ENCODE results near the gene PTPRT. TPM values are rescaled to one million over a fixed set of nuclear protein-coding genes. Genes with fewer than 3 reads are reported as not detected.

PTPRT gene
- total RNA-seq, 1 donor from 2014 or later = not detected

- H3K4me1 Mint-ChIP-seq (ENCODE audit: low read depth) = no peaks in the 10 kb centered on the region
- H3K27me3 Mint-ChIP-seq (ENCODE audit: low read depth) = no peaks in the 10 kb centered on the region
- H3K9me3 Mint-ChIP-seq (ENCODE audit: low read depth) = peaks cover 18% of the 10 kb centered on the region
- H3K4me3 Mint-ChIP-seq (ENCODE audit: unreplicated experiment) = no peak overlapping the region
- no peak overlapping the region for H3K27ac Mint-ChIP-seq (ENCODE audit: unreplicated experiment)
- DNase-seq (ENCODE audit: low spot score) = no peak
- H3K36me3 Mint-ChIP-seq (ENCODE audit: low read depth) = no peaks in the 10 kb centered on the region
- no peak for TF ChIP-seq CTCF (IDR thresholded peaks at IDR 0.05)
These were observed 92.8 kb downstream of the PTPRT start for GRCh38 chr20:43096931-43097260.

DNA sequence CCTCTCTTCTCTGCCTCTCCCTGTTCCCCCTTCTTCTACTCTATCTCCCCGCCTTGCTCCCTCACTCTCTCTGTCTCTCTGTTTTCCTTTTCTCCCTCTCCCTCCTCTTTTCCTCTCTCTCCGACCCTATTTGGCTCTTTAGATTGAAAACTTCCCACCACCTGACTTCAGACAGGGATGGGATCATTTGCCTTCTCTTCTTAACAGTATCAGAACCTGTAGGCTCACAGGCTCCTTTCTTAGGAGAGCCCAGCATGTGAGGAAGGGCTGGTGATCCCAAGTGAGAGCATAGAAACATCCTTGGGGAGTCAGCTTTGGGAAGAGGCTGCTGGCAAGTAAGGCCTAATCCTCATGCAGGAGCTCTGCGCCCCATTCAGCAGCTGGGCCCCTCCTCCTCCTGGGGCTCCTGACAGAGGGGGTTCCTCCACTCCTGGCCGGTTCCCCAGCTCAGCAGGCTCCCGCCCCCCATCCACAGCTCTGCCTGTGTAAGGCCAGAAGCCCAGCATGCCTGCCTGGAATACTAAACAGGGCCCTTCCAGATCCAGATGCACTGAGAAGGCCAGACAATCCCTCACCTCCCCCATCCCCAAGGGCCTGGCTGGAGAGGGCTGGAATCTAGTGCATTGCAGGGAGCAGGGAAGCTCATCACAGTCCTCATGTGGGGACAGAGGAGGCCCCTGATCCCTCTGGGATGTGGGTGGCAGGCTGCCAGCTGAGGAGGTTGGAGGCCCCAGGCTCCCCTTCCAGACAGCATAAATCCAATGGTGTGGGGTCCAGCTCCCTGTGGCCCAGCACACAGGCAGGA lies 93.4 kb downstream of the PTPRT start:
- H3K4me1 Mint-ChIP-seq (ENCODE audit: low read depth) = no peaks in the 10 kb centered on the region
- H3K27me3 Mint-ChIP-seq (ENCODE audit: low read depth) = no peaks in the 10 kb centered on the region

DNA sequence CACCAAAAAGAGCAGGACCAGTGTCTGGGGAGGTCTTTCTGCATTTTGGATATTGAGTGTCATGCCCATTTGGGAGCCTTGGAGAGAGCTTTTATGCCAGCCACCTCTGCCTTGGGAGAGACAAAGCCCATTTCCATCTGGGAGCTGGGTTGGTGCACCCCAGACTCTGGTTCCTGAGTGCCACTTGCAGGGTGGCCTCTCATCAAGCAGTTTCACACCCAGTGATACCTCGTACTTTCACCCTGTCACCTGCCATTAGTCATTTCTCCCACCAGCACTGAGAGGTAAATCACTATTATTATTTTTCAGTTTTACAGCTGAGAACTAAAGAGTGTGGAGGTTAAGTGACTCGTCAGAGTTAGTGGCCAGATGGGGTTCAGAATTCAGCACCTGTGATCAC lies 94.7 kb downstream of the PTPRT start:
- TF ChIP-seq CTCF (IDR thresholded peaks at IDR 0.05) = no peak
- no peaks in the 10 kb centered on the region for H3K4me1 Mint-ChIP-seq (ENCODE audit: low read depth)
- peaks cover 23% of the 10 kb centered on the region for H3K9me3 Mint-ChIP-seq (ENCODE audit: low read depth)
- no peak for DNase-seq (ENCODE audit: low spot score)
- no peaks in the 10 kb centered on the region for H3K27me3 Mint-ChIP-seq (ENCODE audit: low read depth)
- no peak overlapping the region for H3K4me3 Mint-ChIP-seq (ENCODE audit: unreplicated experiment)
- H3K36me3 Mint-ChIP-seq (ENCODE audit: low read depth) = no peaks in the 10 kb centered on the region
- H3K27ac Mint-ChIP-seq (ENCODE audit: unreplicated experiment) = no peak overlapping the region

More for the DNA sequence above, 93.4 kb downstream of the PTPRT start:
- DNase-seq (ENCODE audit: low spot score) = no peak
- H3K9me3 Mint-ChIP-seq (ENCODE audit: low read depth) = peaks cover 23% of the 10 kb centered on the region
- no peak overlapping the region for H3K4me3 Mint-ChIP-seq (ENCODE audit: unreplicated experiment)
- H3K27ac Mint-ChIP-seq (ENCODE audit: unreplicated experiment) = no peak overlapping the region
- TF ChIP-seq CTCF (IDR thresholded peaks at IDR 0.05) = no peak
- no peaks in the 10 kb centered on the region for H3K36me3 Mint-ChIP-seq (ENCODE audit: low read depth)

DNA sequence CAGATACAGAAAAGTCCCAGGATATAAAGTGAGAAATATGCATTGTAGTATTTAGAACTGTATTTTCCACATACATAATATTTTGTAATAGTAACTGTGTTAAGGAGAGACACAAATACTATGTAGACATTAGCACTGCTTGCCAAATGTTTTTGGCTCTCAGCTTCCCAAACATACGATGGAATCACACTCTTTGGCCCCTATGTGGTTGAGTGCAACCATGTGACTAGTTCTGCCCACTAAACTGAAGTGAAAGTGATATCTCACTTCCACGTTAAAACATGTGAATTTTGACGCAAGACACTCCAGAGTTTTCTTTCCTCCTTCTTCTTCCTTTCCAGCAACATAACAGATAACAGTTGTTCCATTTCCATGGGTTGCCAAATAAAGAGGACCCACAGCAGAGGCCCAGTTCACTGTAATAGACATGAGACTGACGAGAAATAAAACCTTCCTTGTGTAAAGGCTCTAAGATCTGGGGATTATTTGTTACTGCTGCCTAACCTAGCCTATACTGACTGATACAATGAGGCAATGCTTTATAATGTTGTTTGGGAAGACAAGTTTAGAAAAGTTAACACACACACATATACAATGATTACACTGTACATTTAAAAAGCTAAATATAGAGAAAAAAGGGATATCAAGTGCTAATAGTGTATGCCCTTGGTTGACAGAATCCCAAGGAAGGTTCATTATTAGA lies 97.2 kb downstream of the PTPRT start:
- no peaks in the 10 kb centered on the region for H3K36me3 Mint-ChIP-seq (ENCODE audit: low read depth)
- no peak overlapping the region for H3K4me3 Mint-ChIP-seq (ENCODE audit: unreplicated experiment)
- H3K27me3 Mint-ChIP-seq (ENCODE audit: low read depth) = no peaks in the 10 kb centered on the region
- H3K9me3 Mint-ChIP-seq (ENCODE audit: low read depth) = peaks cover 29% of the 10 kb centered on the region
- H3K27ac Mint-ChIP-seq (ENCODE audit: unreplicated experiment) = no peak overlapping the region
- H3K4me1 Mint-ChIP-seq (ENCODE audit: low read depth) = no peaks in the 10 kb centered on the region
- DNase-seq (ENCODE audit: low spot score) = no peak
- TF ChIP-seq CTCF (IDR thresholded peaks at IDR 0.05) = no peak

DNA sequence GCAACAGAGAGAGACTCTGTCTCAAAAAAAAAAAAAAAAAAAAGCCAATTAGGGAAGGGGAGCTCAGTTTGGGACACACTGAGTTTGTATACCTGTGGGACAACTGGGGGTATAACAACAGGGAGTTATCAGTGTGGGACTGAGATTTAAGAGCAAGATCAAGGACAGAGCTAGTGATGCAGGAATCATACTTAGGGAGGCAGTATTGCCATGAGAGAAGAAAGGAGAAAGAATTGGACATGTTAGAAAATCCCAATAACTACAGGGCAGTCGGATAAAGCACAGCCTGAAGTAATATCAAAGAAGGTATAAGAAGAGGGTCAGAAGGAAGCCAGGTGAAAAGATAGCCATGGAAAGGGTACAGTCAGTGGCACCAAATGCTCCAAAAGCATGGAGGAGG lies 121.2 kb downstream of the PTPRT start:
- H3K4me1 Mint-ChIP-seq (ENCODE audit: low read depth) = no peaks in the 10 kb centered on the region
- peaks cover 27% of the 10 kb centered on the region for H3K9me3 Mint-ChIP-seq (ENCODE audit: low read depth)
- no peak for TF ChIP-seq CTCF (IDR thresholded peaks at IDR 0.05)
- H3K4me3 Mint-ChIP-seq (ENCODE audit: unreplicated experiment) = no peak overlapping the region
- no peaks in the 10 kb centered on the region for H3K27me3 Mint-ChIP-seq (ENCODE audit: low read depth)
- no peak for DNase-seq (ENCODE audit: low spot score)
- no peak overlapping the region for H3K27ac Mint-ChIP-seq (ENCODE audit: unreplicated experiment)
- no peaks in the 10 kb centered on the region for H3K36me3 Mint-ChIP-seq (ENCODE audit: low read depth)

Data from chondrocyte (in vitro differentiated cells).